OCI-LY1 (cell line): ENCODE data around the gene CACNG7.

Experiments used
- H2AFZ ChIP-seq: fragments of 200-600 bp; sonication (generic), shearing (Covaris generic); 2 replicates; pipeline ENCODE4 v1.6.0; 2014; ENCODE audit warnings: antibody characterized with exemption, mild to moderate bottlenecking, low read length
- H3F3A ChIP-seq: fragments of 200-600 bp; sonication (generic), shearing (Covaris generic); 2 replicates; pipeline ENCODE4 v1.6.0; 2014; ENCODE audit warnings: mild to moderate bottlenecking, antibody characterized with exemption, low read length, moderate library complexity; ENCODE audit not compliant: insufficient read depth
- H3K27ac ChIP-seq: fragments of 200-600 bp; sonication (generic); 2 replicates; pipeline ENCODE4 v1.5.1; 2014; ENCODE audit warnings: low read length, mixed run types, mild to moderate bottlenecking, low read depth; ENCODE audit not compliant: poor library complexity, severe bottlenecking
- H3K27me3 ChIP-seq: fragments of 200-600 bp; sonication (generic); 2 replicates; pipeline ENCODE4 v1.6.0; 2014; ENCODE audit warnings: antibody characterized with exemption, mild to moderate bottlenecking, low read length, moderate library complexity; ENCODE audit not compliant: insufficient read depth
- H3K36me3 ChIP-seq: fragments of 200-600 bp; sonication (generic); 2 replicates; pipeline ENCODE4 v1.6.1; 2014; ENCODE audit warnings: mild to moderate bottlenecking, antibody characterized with exemption, low read length, moderate library complexity, mixed read lengths; ENCODE audit not compliant: insufficient read depth
- H3K4me1 ChIP-seq: fragments of 200-600 bp; sonication (generic); 2 replicates; pipeline ENCODE4 v1.5.1; 2014; ENCODE audit warnings: mild to moderate bottlenecking, low read length, moderate library complexity; ENCODE audit not compliant: insufficient read depth, severe bottlenecking
- H3K4me2 ChIP-seq: fragments of 200-600 bp; sonication (generic), shearing (Covaris generic); 2 replicates; pipeline ENCODE4 v1.6.1; 2014; ENCODE audit warnings: low read length
- H3K4me3 ChIP-seq: fragments of 200-600 bp; sonication (generic); 2 replicates; pipeline ENCODE4 v1.5.1; 2014; ENCODE audit warnings: low read length, low read depth, mild to moderate bottlenecking, mixed read lengths; ENCODE audit not compliant: poor library complexity, severe bottlenecking
- H3K79me2 ChIP-seq: fragments of 200-600 bp; shearing (Covaris generic); 2 replicates; pipeline ENCODE4 v1.6.1; 2016; ENCODE audit warnings: mixed run types, low read length, mixed read lengths; ENCODE audit not compliant: insufficient read depth
- H3K9ac ChIP-seq: fragments of 200-600 bp; sonication (generic), shearing (Covaris generic); 2 replicates; pipeline ENCODE4 v1.6.1; 2014; ENCODE audit warnings: mild to moderate bottlenecking, low read length, mixed read lengths
- H3K9me2 ChIP-seq: fragments of 200-600 bp; sonication (generic), shearing (Covaris generic); 2 replicates; pipeline ENCODE4 v1.6.1; 2014; ENCODE audit warnings: low read depth, mild to moderate bottlenecking, low read length, mixed read lengths
- H3K9me3 ChIP-seq: fragments of 200-600 bp; shearing (Covaris generic); 2 replicates; pipeline ENCODE4 v1.6.1; 2014; ENCODE audit warnings: low read length, mixed read lengths
- H4K20me1 ChIP-seq: fragments of 200-600 bp; sonication (generic), shearing (Covaris generic); 2 replicates; pipeline ENCODE4 v1.6.0; 2016; ENCODE audit warnings: mild to moderate bottlenecking, low read length; ENCODE audit not compliant: insufficient read depth
- EZH2 ChIP-seq: fragments of 200-600 bp; sonication (generic), shearing (Covaris generic); IDR thresholded peaks from 2 replicates; pipeline ENCODE4 v1.8.0; 2017; ENCODE audit warnings: borderline replicate concordance, mixed run types, mild to moderate bottlenecking, antibody characterized with exemption, low read length, moderate library complexity, mixed read lengths
- TF ChIP-seq, protein P1 (sequence below): fragments of 200-600 bp; sonication (generic), shearing (Covaris generic); IDR thresholded peaks from 2 replicates; pipeline ENCODE4 v1.5.1; 2017; ENCODE audit warnings: mild to moderate bottlenecking, antibody characterized with exemption, low read length, moderate library complexity, mixed read lengths

CACNG7 gene

GRCh38 chr19:53882391-53883050 lies 26.6 kb upstream of the CACNG7 start:
- H3K27ac ChIP-seq = no peak overlapping the region
- H3K4me3 ChIP-seq = no peak overlapping the region

DNA sequence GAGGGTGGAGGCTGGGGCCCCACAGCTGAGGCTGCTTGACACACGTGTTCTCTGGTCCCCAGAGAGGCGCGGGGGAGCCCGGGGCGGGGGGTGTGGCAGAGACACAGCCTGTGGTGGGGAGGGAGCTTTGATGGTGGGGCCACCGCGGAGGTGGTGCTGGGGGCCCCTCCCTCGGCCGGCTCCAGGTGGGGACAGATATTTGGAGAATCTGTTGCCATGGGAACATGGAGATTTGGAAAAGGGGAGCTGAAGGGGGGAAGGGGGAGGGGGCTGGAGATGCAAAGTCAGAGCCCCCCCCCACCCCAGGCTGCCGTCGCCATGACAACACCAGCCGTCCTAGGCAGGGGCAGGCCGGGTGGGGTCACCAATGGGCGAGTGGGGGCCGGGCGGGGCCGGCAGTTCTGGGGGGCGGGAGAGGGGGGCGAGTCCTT lies 25.8 kb upstream of the CACNG7 start:
- H2AFZ ChIP-seq = no peak overlapping the region
- H4K20me1 ChIP-seq = no peaks in the 10 kb centered on the region
- H3K4me2 ChIP-seq = no peak overlapping the region
- H3K9ac ChIP-seq = no peak overlapping the region
- TF ChIP-seq, protein P1, sequence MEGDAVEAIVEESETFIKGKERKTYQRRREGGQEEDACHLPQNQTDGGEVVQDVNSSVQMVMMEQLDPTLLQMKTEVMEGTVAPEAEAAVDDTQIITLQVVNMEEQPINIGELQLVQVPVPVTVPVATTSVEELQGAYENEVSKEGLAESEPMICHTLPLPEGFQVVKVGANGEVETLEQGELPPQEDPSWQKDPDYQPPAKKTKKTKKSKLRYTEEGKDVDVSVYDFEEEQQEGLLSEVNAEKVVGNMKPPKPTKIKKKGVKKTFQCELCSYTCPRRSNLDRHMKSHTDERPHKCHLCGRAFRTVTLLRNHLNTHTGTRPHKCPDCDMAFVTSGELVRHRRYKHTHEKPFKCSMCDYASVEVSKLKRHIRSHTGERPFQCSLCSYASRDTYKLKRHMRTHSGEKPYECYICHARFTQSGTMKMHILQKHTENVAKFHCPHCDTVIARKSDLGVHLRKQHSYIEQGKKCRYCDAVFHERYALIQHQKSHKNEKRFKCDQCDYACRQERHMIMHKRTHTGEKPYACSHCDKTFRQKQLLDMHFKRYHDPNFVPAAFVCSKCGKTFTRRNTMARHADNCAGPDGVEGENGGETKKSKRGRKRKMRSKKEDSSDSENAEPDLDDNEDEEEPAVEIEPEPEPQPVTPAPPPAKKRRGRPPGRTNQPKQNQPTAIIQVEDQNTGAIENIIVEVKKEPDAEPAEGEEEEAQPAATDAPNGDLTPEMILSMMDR = no peak
- no peak for TF ChIP-seq EZH2
- H3K9me2 ChIP-seq = no peaks in the 10 kb centered on the region
- H3K9me3 ChIP-seq = no peaks in the 10 kb centered on the region
- no peaks in the 10 kb centered on the region for H3K36me3 ChIP-seq
- no peaks in the 10 kb centered on the region for H3K4me1 ChIP-seq
- H3K79me2 ChIP-seq = no peaks in the 10 kb centered on the region
- no peaks in the 10 kb centered on the region for H3F3A ChIP-seq
- no peak overlapping the region for H3K4me3 ChIP-seq
- H3K27ac ChIP-seq = no peak overlapping the region
- no peaks in the 10 kb centered on the region for H3K27me3 ChIP-seq

More at GRCh38 chr19:53882391-53883050, 26.6 kb upstream of the CACNG7 start:
- Histone ChIP-seq H2AFZ (no peak overlapping the region), H3K36me3 (no peaks in the 10 kb centered on the region), H3K9ac (no peak overlapping the region), H4K20me1 (no peaks in the 10 kb centered on the region), H3K79me2 (no peaks in the 10 kb centered on the region), H3K4me2 (no peak overlapping the region), H3F3A (no peaks in the 10 kb centered on the region), H3K4me1 (no peaks in the 10 kb centered on the region), H3K9me2 (no peaks in the 10 kb centered on the region), H3K9me3 (no peaks in the 10 kb centered on the region), H3K27me3 (no peaks in the 10 kb centered on the region)
- TF ChIP-seq, protein P1 = no peak
- no peak for TF ChIP-seq EZH2

GRCh38 chr19:53883741-53884140 lies 25.3 kb upstream of the CACNG7 start:
- Histone ChIP-seq H3K9me3 (no peaks in the 10 kb centered on the region), H3K27me3 (no peaks in the 10 kb centered on the region), H3F3A (no peaks in the 10 kb centered on the region), H3K79me2 (no peaks in the 10 kb centered on the region), H3K4me3 (no peak overlapping the region), H3K4me1 (no peaks in the 10 kb centered on the region), H3K4me2 (no peak overlapping the region), H3K9ac (no peak overlapping the region), H3K27ac (no peak overlapping the region), H2AFZ (no peak overlapping the region), H3K36me3 (no peaks in the 10 kb centered on the region), H3K9me2 (no peaks in the 10 kb centered on the region), H4K20me1 (no peaks in the 10 kb centered on the region)
- TF ChIP-seq, protein P1 = no peak
- TF ChIP-seq EZH2 = no peak
